ENCODE data around the gene OR5K2. TPM values are rescaled to one million over a fixed set of nuclear protein-coding genes. Genes with fewer than 3 reads are reported as not detected.

Gene OR5K2
- total RNA-seq, 4 donors from 2014 or later = not detected

DNA sequence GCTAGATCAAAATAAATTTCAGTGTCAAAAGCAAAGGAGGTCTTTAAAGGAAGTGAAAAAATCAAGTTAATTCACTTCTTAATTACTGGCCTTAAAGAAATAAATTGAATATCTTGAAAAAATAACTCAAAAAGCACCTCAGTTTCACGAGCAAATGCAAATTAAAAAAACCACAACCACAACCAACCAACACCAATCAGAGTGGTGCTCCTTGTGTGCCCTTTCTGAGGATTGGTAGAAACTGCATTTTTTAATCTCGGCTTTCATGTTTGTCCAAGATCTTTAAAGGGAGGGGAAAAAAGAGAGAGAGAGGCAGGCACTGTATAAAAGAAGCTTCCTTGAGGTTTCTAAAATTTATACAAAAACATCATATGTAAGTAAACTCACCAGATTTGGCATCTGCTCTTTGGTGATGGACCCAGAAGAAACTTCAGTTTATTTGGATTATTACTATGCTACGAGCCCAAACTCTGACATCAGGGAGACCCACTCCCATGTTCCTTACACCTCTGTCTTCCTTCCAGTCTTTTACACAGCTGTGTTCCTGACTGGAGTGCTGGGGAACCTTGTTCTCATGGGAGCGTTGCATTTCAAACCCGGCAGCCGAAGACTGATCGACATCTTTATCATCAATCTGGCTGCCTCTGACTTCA lies 34.3 kb downstream of the OR5K2 start, which contains the start of gene GPR15:
Gene GPR15 (plus strand): TSS at position 357 of the 653 bp plus-strand sequence. CDS start 56 bp downstream, at position 413.
- H3K27me3 ChIP-seq = no peaks in the 10 kb centered on the region
- H3K4me3 ChIP-seq = no peak within 1 kb of the TSS
- 75% methylated on average over 7 of the region's 7 CpGs for WGBS
- H3K4me1 ChIP-seq = no peaks in the 10 kb centered on the region
- TF ChIP-seq EP300 (IDR thresholded peaks at IDR 0.05) (no peak), POLR2A (IDR thresholded peaks at IDR 0.05; ENCODE audit: low read depth) (no peak), CTCF (IDR thresholded peaks at IDR 0.05) (no peak), POLR2AphosphoS5 (IDR thresholded peaks at IDR 0.05) (no peak)
- H3K9me3 ChIP-seq = no peaks in the 10 kb centered on the region
- intact Hi-C loops (cut with DNase I) = no loop called here
- no peaks in the 10 kb centered on the region for H3K36me3 ChIP-seq
- H3K27ac ChIP-seq (replicated peaks in 1 of 4) = no peak within 1 kb of the TSS
- no peak for DNase-seq (ENCODE audit: extremely low spot score)

DNA sequence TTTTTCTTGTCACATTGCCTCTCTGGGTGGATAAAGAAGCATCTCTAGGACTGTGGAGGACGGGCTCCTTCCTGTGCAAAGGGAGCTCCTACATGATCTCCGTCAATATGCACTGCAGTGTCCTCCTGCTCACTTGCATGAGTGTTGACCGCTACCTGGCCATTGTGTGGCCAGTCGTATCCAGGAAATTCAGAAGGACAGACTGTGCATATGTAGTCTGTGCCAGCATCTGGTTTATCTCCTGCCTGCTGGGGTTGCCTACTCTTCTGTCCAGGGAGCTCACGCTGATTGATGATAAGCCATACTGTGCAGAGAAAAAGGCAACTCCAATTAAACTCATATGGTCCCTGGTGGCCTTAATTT lies 34.8 kb downstream of the OR5K2 start:
- H3K36me3 ChIP-seq = no peaks in the 10 kb centered on the region
- no peaks in the 10 kb centered on the region for H3K9me3 ChIP-seq
- no peaks in the 10 kb centered on the region for H3K4me1 ChIP-seq
- H3K27me3 ChIP-seq = no peaks in the 10 kb centered on the region
- intact Hi-C loops (cut with DNase I) = no loop called here
- no peak overlapping the region for H3K4me3 ChIP-seq
- no peak for DNase-seq (ENCODE audit: extremely low spot score)
- no peak overlapping the region for H3K27ac ChIP-seq (replicated peaks in 1 of 4)
- whole genome bisulfite sequencing = 86% methylated on average over 5 of the region's 5 CpGs
- TF ChIP-seq POLR2A (IDR thresholded peaks at IDR 0.05; ENCODE audit: low read depth) (no peak), POLR2AphosphoS5 (IDR thresholded peaks at IDR 0.05) (no peak), EP300 (IDR thresholded peaks at IDR 0.05) (no peak), CTCF (IDR thresholded peaks at IDR 0.05) (no peak)

GRCh38 chr3:98532709-98533571 lies 35.5 kb downstream of the OR5K2 start:
- no peak for DNase-seq (ENCODE audit: extremely low spot score)
- no peaks in the 10 kb centered on the region for H3K9me3 ChIP-seq
- no peaks in the 10 kb centered on the region for H3K27me3 ChIP-seq
- H3K4me3 ChIP-seq = no peak overlapping the region
- 82% methylated on average over 6 of the region's 6 CpGs for WGBS
- intact Hi-C loops (cut with DNase I) = no loop called here
- TF ChIP-seq CTCF (IDR thresholded peaks at IDR 0.05) = no peak
- TF ChIP-seq POLR2AphosphoS5 (IDR thresholded peaks at IDR 0.05) = no peak
- TF ChIP-seq POLR2A (IDR thresholded peaks at IDR 0.05; ENCODE audit: low read depth) = no peak
- TF ChIP-seq EP300 (IDR thresholded peaks at IDR 0.05) = no peak
- no peak overlapping the region for H3K27ac ChIP-seq (replicated peaks in 1 of 4)
- no peaks in the 10 kb centered on the region for H3K4me1 ChIP-seq
- no peaks in the 10 kb centered on the region for H3K36me3 ChIP-seq

- Histone ChIP-seq H3K27me3 (no peaks in the 10 kb centered on the region), H3K36me3 (no peaks in the 10 kb centered on the region), H3K27ac (replicated peaks in 1 of 4) (no peak overlapping the region), H3K4me3 (no peak overlapping the region), H3K4me1 (no peaks in the 10 kb centered on the region), H3K9me3 (no peaks in the 10 kb centered on the region)
- DNase-seq (ENCODE audit: extremely low spot score) = no peak
- intact Hi-C loops (cut with DNase I) = no loop called here
- no peak for TF ChIP-seq CTCF (IDR thresholded peaks at IDR 0.05)
- TF ChIP-seq EP300 (IDR thresholded peaks at IDR 0.05) = no peak
- no peak for TF ChIP-seq POLR2AphosphoS5 (IDR thresholded peaks at IDR 0.05)
- no peak for TF ChIP-seq POLR2A (IDR thresholded peaks at IDR 0.05; ENCODE audit: low read depth)
- WGBS = 93% methylated on average over 2 of the region's 2 CpGs
Observed at GRCh38 chr3:98534168-98534567, 36.7 kb downstream of the OR5K2 start.
